Upper lobe of left lung (tissue), 4 donors: ENCODE results near the gene HNRNPA1L2.
"Not testable (repeated sequence)": the region's sequence is repeated elsewhere in the genome, so short reads cannot be mapped to it uniquely, and the experiment has no call there.

ENCODE experiments used
- CTCF ChIP-seq, 6 experiments: fragments of 450-650 bp in 4 of 6; fragments of 200-600 bp in 2 of 6; sonication (generic) in 2 of 6; IDR thresholded peaks; one replicate each; pipeline ENCODE4 v1.5.1; 2016 to 2019; ENCODE audit warnings: antibody characterized with exemption in 6 of 6
- POLR2A ChIP-seq, 4 donors: fragments of 450-650 bp; IDR thresholded peaks; one replicate each; pipeline ENCODE4 v1.5.1; 2016 to 2017; ENCODE audit warnings: antibody characterized with exemption in 4 of 4, mild to moderate bottlenecking in 2 of 4

GRCh38 chr13:52610158-52610557, 32.1 kb upstream of the HNRNPA1L2 start:
- TF ChIP-seq CTCF, POLR2A (IDR thresholded peaks at IDR 0.05): not testable (repeated sequence)
